DMS79 (cell line): ENCODE measurements around the gene FES.
"Not testable (repeated sequence)": the region's sequence is repeated elsewhere in the genome, so short reads cannot be mapped to it uniquely, and the experiment has no call there.

Experiments used
- DNase-seq: peaks from one replicate; lab custom pipeline; 2025; lab: John Stamatoyannopoulos, UW

FES gene

GRCh38 chr15:90883976-90884718 lies at the start of gene FES:
Gene FES (plus strand): TSS chr15:90884504. CDS start chr15:90885046, 542 bp downstream.
- DNase-seq = no peak

GRCh38 chr15:90834626-90835025 lies 49.7 kb upstream of the FES start:
- DNase-seq = no peak

- no peak for DNase-seq
These were observed 47.9 kb upstream of the FES start for GRCh38 chr15:90836296-90836871.

GRCh38 chr15:90837094-90837493 lies 47.2 kb upstream of the FES start:
- no peak for DNase-seq

- no peak for DNase-seq
These were observed 46.2 kb upstream of the FES start for GRCh38 chr15:90838139-90838538.

- DNase-seq = no peak
These were observed 45.8 kb upstream of the FES start for GRCh38 chr15:90838544-90838943.

GRCh38 chr15:90839187-90840071 lies 44.9 kb upstream of the FES start:
- DNase-seq = no peak

- DNase-seq = no peak
These were observed 44.0 kb upstream of the FES start for GRCh38 chr15:90840157-90840855.

GRCh38 chr15:90840954-90841353 lies 43.4 kb upstream of the FES start:
- no peak for DNase-seq

GRCh38 chr15:90844696-90845095 lies 39.6 kb upstream of the FES start:
- DNase-seq = no peak

GRCh38 chr15:90845201-90845949 lies 38.9 kb upstream of the FES start:
- DNase-seq = no peak

- not testable (repeated sequence) for DNase-seq
These were observed 34.9 kb upstream of the FES start for GRCh38 chr15:90849424-90849823.

GRCh38 chr15:90851114-90851513 lies 33.2 kb upstream of the FES start:
- no peak for DNase-seq

- DNase-seq = no peak
These were observed 32.4 kb upstream of the FES start for GRCh38 chr15:90851940-90852339.

GRCh38 chr15:90855139-90855538 lies 29.2 kb upstream of the FES start:
- no peak for DNase-seq

GRCh38 chr15:90857337-90857736 lies 27.0 kb upstream of the FES start:
- DNase-seq = no peak

- DNase-seq = no peak
These were observed 26.3 kb upstream of the FES start for GRCh38 chr15:90857883-90858443.

GRCh38 chr15:90859234-90860131 lies 24.8 kb upstream of the FES start:
- DNase-seq = no peak

- DNase-seq = no peak
These were observed 23.9 kb upstream of the FES start for GRCh38 chr15:90860450-90860849.
